Activated CD8-positive, alpha-beta memory T cell treated with anti-CD3 and anti-CD28 coated beads, Interleukin-2, amount 50 U/mL, for 1 hour (primary cell): ENCODE data around the gene RPL13.
A peak's percentile ranks its signal among the peaks of the same experiment; 100 is the strongest.

ENCODE experiments used
- DNase-seq: peaks from one replicate; pipeline ENCODE4 v3.0.0-alpha.2; 2020; ENCODE audit errors: extremely low read depth

The RPL13 gene

GRCh38 chr16:89596957-89597649 is 36.6 kb downstream of the RPL13 start:
- no peak for DNase-seq

GRCh38 chr16:89598199-89598598 is 37.7 kb downstream of the RPL13 start:
- DNase-seq: no peak

- no peak for DNase-seq
Observed at GRCh38 chr16:89599451-89599858, 39.0 kb downstream of the RPL13 start.

GRCh38 chr16:89599902-89600301 is 39.4 kb downstream of the RPL13 start:
- DNase-seq: no peak

- no peak for DNase-seq
Observed at GRCh38 chr16:89600427-89600826, 39.9 kb downstream of the RPL13 start.

- no peak for DNase-seq
Observed at GRCh38 chr16:89600956-89601355, 40.5 kb downstream of the RPL13 start.

- DNase-seq: no peak
Observed at GRCh38 chr16:89601906-89602272, 41.4 kb downstream of the RPL13 start.

GRCh38 chr16:89602273-89602951 is 41.9 kb downstream of the RPL13 start:
- DNase-seq: peak; percentile 31

GRCh38 chr16:89602952-89603590 is 42.6 kb downstream of the RPL13 start:
- DNase-seq: no peak

GRCh38 chr16:89604764-89605163 is 44.3 kb downstream of the RPL13 start:
- DNase-seq: no peak

GRCh38 chr16:89605186-89605970 is 44.9 kb downstream of the RPL13 start:
- DNase-seq: no peak

- no peak for DNase-seq
Observed at GRCh38 chr16:89606006-89606405, 45.5 kb downstream of the RPL13 start.

GRCh38 chr16:89607453-89607852 is 47.0 kb downstream of the RPL13 start:
- DNase-seq: no peak

GRCh38 chr16:89607937-89608740 is 47.7 kb downstream of the RPL13 start:
- DNase-seq: no peak

GRCh38 chr16:89610108-89610453 is 49.6 kb downstream of the RPL13 start:
- DNase-seq: no peak

GRCh38 chr16:89612415-89613166 is 52.1 kb downstream of the RPL13 start:
- no peak for DNase-seq

- DNase-seq: no peak
Observed at GRCh38 chr16:89613231-89613953, 52.9 kb downstream of the RPL13 start, which contains the start of gene DPEP1. Gene DPEP1 (plus strand): TSS chr16:89613642. CDS start chr16:89630411, 16,769 bp downstream.

- no peak for DNase-seq
Observed at GRCh38 chr16:89613954-89614459, 53.5 kb downstream of the RPL13 start.
